Measurements from ENCODE around the gene NFASC.

Gene NFASC

GRCh38 chr1:204852854-204853253 lies 17.8 kb upstream of the NFASC start:
- Histone ChIP-seq H3K36me3 (no peaks in the 10 kb centered on the region), H3K27ac (no peak overlapping the region), H3K4me1 (peaks cover 0 to 9% (median 0%) of the 10 kb centered on the region in 10 experiments; a peak in 5 of 20 replicates), H3K4me2 (no peak overlapping the region; a peak in 1 of 22 replicates), H3K9me3 (replicated peaks in 1 of 11) (no peaks in the 10 kb centered on the region), H3K27me3 (no peaks in the 10 kb centered on the region), H4K20me1 (no peaks in the 10 kb centered on the region), H3K9ac (no peak overlapping the region), H3K4me3 (no peak overlapping the region)
- no peak for TF ChIP-seq Cebpa-rat (IDR thresholded peaks at IDR 0.05)

- no peak overlapping the region for H3K27ac ChIP-seq
- H3K4me1 ChIP-seq: peaks cover 0 to 9% (median 0%) of the 10 kb centered on the region in 10 experiments; a peak in 5 of 20 replicates
- H3K4me3 ChIP-seq: no peak overlapping the region
- no peak for TF ChIP-seq Cebpa-rat (IDR thresholded peaks at IDR 0.05)
- H3K27me3 ChIP-seq: no peaks in the 10 kb centered on the region
- no peaks in the 10 kb centered on the region for H3K9me3 ChIP-seq (replicated peaks in 1 of 11)
- no peak overlapping the region for H3K9ac ChIP-seq
- peak overlapping the region in 3 of 11 experiments; percentile 21 to 37 (median 37); a peak in 5 of 22 replicates for H3K4me2 ChIP-seq
- H4K20me1 ChIP-seq: no peaks in the 10 kb centered on the region
- H3K36me3 ChIP-seq: no peaks in the 10 kb centered on the region
Observed at GRCh38 chr1:204853436-204853835, 17.2 kb upstream of the NFASC start.

GRCh38 chr1:204854286-204854685 lies 16.4 kb upstream of the NFASC start:
- H3K4me2 ChIP-seq: no peak overlapping the region
- TF ChIP-seq Cebpa-rat (IDR thresholded peaks at IDR 0.05): no peak
- no peaks in the 10 kb centered on the region for H4K20me1 ChIP-seq
- H3K9ac ChIP-seq: no peak overlapping the region
- no peak overlapping the region for H3K4me3 ChIP-seq
- H3K36me3 ChIP-seq: no peaks in the 10 kb centered on the region
- peaks cover 0 to 9% (median 0%) of the 10 kb centered on the region in 10 experiments; a peak in 5 of 20 replicates for H3K4me1 ChIP-seq
- no peaks in the 10 kb centered on the region for H3K27me3 ChIP-seq
- no peak overlapping the region for H3K27ac ChIP-seq
- H3K9me3 ChIP-seq (replicated peaks in 1 of 11): no peaks in the 10 kb centered on the region

GRCh38 chr1:204858363-204858821 lies 12.3 kb upstream of the NFASC start:
- H3K36me3 ChIP-seq: no peaks in the 10 kb centered on the region
- H3K4me2 ChIP-seq: no peak overlapping the region
- peaks cover 0 to 6% (median 0%) of the 10 kb centered on the region in 10 experiments; a peak in 5 of 20 replicates for H3K4me1 ChIP-seq
- no peak overlapping the region for H3K27ac ChIP-seq
- H3K27me3 ChIP-seq: no peaks in the 10 kb centered on the region
- TF ChIP-seq Cebpa-rat (IDR thresholded peaks at IDR 0.05): no peak
- H4K20me1 ChIP-seq: no peaks in the 10 kb centered on the region
- H3K4me3 ChIP-seq: no peak overlapping the region
- H3K9me3 ChIP-seq (replicated peaks in 1 of 11): peaks cover 0 to 10% (median 3%) of the 10 kb centered on the region in 11 experiments; a peak in 9 of 22 replicates
- H3K9ac ChIP-seq: no peak overlapping the region

- Histone ChIP-seq H4K20me1 (no peaks in the 10 kb centered on the region), H3K27ac (no peak overlapping the region), H3K4me1 (no peaks in the 10 kb centered on the region), H3K4me3 (no peak overlapping the region), H3K4me2 (no peak overlapping the region), H3K9me3 (replicated peaks in 1 of 11) (peaks cover 0 to 10% (median 3%) of the 10 kb centered on the region in 11 experiments; a peak in 9 of 22 replicates), H3K27me3 (no peaks in the 10 kb centered on the region), H3K9ac (no peak overlapping the region), H3K36me3 (no peaks in the 10 kb centered on the region)
- TF ChIP-seq Cebpa-rat (IDR thresholded peaks at IDR 0.05): no peak
Observed at GRCh38 chr1:204859861-204860267, 10.8 kb upstream of the NFASC start.

- no peak for TF ChIP-seq Cebpa-rat (IDR thresholded peaks at IDR 0.05)
- Histone ChIP-seq H3K4me3 (no peak overlapping the region), H4K20me1 (no peaks in the 10 kb centered on the region), H3K36me3 (no peaks in the 10 kb centered on the region), H3K27ac (no peak overlapping the region), H3K4me1 (peaks cover 0 to 1% (median 0%) of the 10 kb centered on the region in 10 experiments; a peak in 2 of 20 replicates), H3K9me3 (replicated peaks in 1 of 11) (peaks cover 0 to 10% (median 3%) of the 10 kb centered on the region in 11 experiments; a peak in 9 of 22 replicates), H3K27me3 (no peaks in the 10 kb centered on the region), H3K4me2 (no peak overlapping the region), H3K9ac (no peak overlapping the region)
Observed at GRCh38 chr1:204863024-204863423, 7.6 kb upstream of the NFASC start.

- Histone ChIP-seq H3K4me2 (no peak overlapping the region), H3K36me3 (no peaks in the 10 kb centered on the region), H3K27me3 (no peaks in the 10 kb centered on the region), H3K4me1 (peaks cover 0 to 8% (median 0%) of the 10 kb centered on the region in 10 experiments; a peak in 4 of 20 replicates), H4K20me1 (no peaks in the 10 kb centered on the region), H3K4me3 (no peak overlapping the region), H3K9ac (no peak overlapping the region), H3K27ac (no peak overlapping the region), H3K9me3 (replicated peaks in 1 of 11) (peaks cover 0 to 10% (median 3%) of the 10 kb centered on the region in 11 experiments; a peak in 9 of 22 replicates)
- no peak for TF ChIP-seq Cebpa-rat (IDR thresholded peaks at IDR 0.05)
Observed at GRCh38 chr1:204863730-204864129, 6.9 kb upstream of the NFASC start.

- H3K27me3 ChIP-seq: no peaks in the 10 kb centered on the region
- no peak for TF ChIP-seq Cebpa-rat (IDR thresholded peaks at IDR 0.05)
Observed at GRCh38 chr1:204866051-204866596, 4.5 kb upstream of the NFASC start.

GRCh38 chr1:204867203-204867602 lies 3.5 kb upstream of the NFASC start:
- Histone ChIP-seq H3K9ac (no peak overlapping the region), H4K20me1 (no peaks in the 10 kb centered on the region), H3K4me3 (no peak overlapping the region), H3K36me3 (no peaks in the 10 kb centered on the region), H3K4me1 (peaks cover 6 to 31% (median 17%) of the 10 kb centered on the region in 10 experiments), H3K4me2 (no peak overlapping the region), H3K27ac (no peak overlapping the region), H3K27me3 (no peaks in the 10 kb centered on the region), H3K9me3 (replicated peaks in 1 of 11) (no peaks in the 10 kb centered on the region)
- no peak for TF ChIP-seq Cebpa-rat (IDR thresholded peaks at IDR 0.05)

More at GRCh38 chr1:204866051-204866596, 4.5 kb upstream of the NFASC start:
- H3K4me1 ChIP-seq: peaks cover 0 to 20% (median 6%) of the 10 kb centered on the region in 10 experiments; a peak in 12 of 20 replicates
- no peaks in the 10 kb centered on the region for H3K36me3 ChIP-seq
- H3K4me3 ChIP-seq: no peak overlapping the region
- no peak overlapping the region for H3K27ac ChIP-seq
- no peak overlapping the region for H3K4me2 ChIP-seq
- H4K20me1 ChIP-seq: no peaks in the 10 kb centered on the region
- peaks cover 0 to 8% (median 2%) of the 10 kb centered on the region in 11 experiments; a peak in 9 of 22 replicates for H3K9me3 ChIP-seq (replicated peaks in 1 of 11)
- H3K9ac ChIP-seq: no peak overlapping the region

Measured in BLaER1 treated with 17β-estradiol and CSF1 and Interleukin-3, amounts not matched to agents 10 nM and 100 nM (cell line).